GM18526 (cell line): ENCODE data around the gene MATCAP1.

ENCODE experiments used
- POLR2A ChIP-seq: IDR thresholded peaks from 3 replicates; pipeline ENCODE4 v1.6.1; 2011; ENCODE audit not compliant: insufficient read length; ENCODE audit errors: extremely low read depth

The MATCAP1 gene

GRCh38 chr16:67199808-67200198 is 16.0 kb upstream of the MATCAP1 start:
- TF ChIP-seq POLR2A: no peak

- no peak for TF ChIP-seq POLR2A
Measured at GRCh38 chr16:67199011-67199807, 15.4 kb upstream of the MATCAP1 start, which contains the start of gene ELMO3. TSS of gene ELMO3 (plus strand) at chr16:67199131. CDS start at chr16:67199327, 196 bp downstream.

GRCh38 chr16:67198238-67198734 is 14.5 kb upstream of the MATCAP1 start:
- TF ChIP-seq POLR2A: no peak

GRCh38 chr16:67197704-67198103 is 13.9 kb upstream of the MATCAP1 start:
- no peak for TF ChIP-seq POLR2A

GRCh38 chr16:67196881-67197280 is 13.1 kb upstream of the MATCAP1 start:
- no peak for TF ChIP-seq POLR2A

GRCh38 chr16:67195676-67196075 is 11.9 kb upstream of the MATCAP1 start:
- no peak for TF ChIP-seq POLR2A

- TF ChIP-seq POLR2A: no peak
Measured at GRCh38 chr16:67194260-67194659, 10.5 kb upstream of the MATCAP1 start.

- no peak for TF ChIP-seq POLR2A
Measured at GRCh38 chr16:67193536-67193935, 9.8 kb upstream of the MATCAP1 start.

- TF ChIP-seq POLR2A: no peak
Measured at GRCh38 chr16:67192781-67193361, 9.1 kb upstream of the MATCAP1 start.

GRCh38 chr16:67191995-67192681 is 8.4 kb upstream of the MATCAP1 start, which contains the start of gene E2F4:
TSS of gene E2F4 (plus strand) at chr16:67192155. CDS start at chr16:67192228, 73 bp downstream.
- peak; percentile 80 for TF ChIP-seq POLR2A

- no peak for TF ChIP-seq POLR2A
Measured at GRCh38 chr16:67191411-67191994, 7.7 kb upstream of the MATCAP1 start.

- no peak for TF ChIP-seq POLR2A
Measured at GRCh38 chr16:67190448-67191399, 7.0 kb upstream of the MATCAP1 start.

GRCh38 chr16:67190041-67190440 is 6.3 kb upstream of the MATCAP1 start, which contains the start of gene EXOC3L1:
TSS of gene EXOC3L1 (minus strand) at chr16:67190136. CDS start at chr16:67189676, 460 bp downstream.
- TF ChIP-seq POLR2A: no peak

GRCh38 chr16:67188798-67189197 is 5.0 kb upstream of the MATCAP1 start:
- no peak for TF ChIP-seq POLR2A
